ENCODE results near the gene RXFP2. TPM values are rescaled to one million over a fixed set of nuclear protein-coding genes. Genes with fewer than 3 reads are reported as not detected.

RXFP2 gene
- total RNA-seq, 1 experiment from 2014 or later: not detected

- H3K9me3 ChIP-seq: no peaks in the 10 kb centered on the region
- H3K36me3 ChIP-seq (ENCODE audit: control insufficient read depth, insufficient read depth, low read length): no peaks in the 10 kb centered on the region
- intact Hi-C loops (cut with micrococcal nuclease; ENCODE audit: unreplicated experiment): no loop called here
- ChIA-PET POLR2A (no interaction called here), CTCF (no interaction called here)
- Mint-ChIP-seq H3K4me1 (ENCODE audit: low read depth, unreplicated experiment) (no peaks in the 10 kb centered on the region), H3K27me3 (ENCODE audit: insufficient read depth, unreplicated experiment) (peaks cover 8% of the 10 kb centered on the region), H3K36me3 (ENCODE audit: insufficient read depth, unreplicated experiment) (no peaks in the 10 kb centered on the region), H3K4me3 (ENCODE audit: unreplicated experiment) (no peak overlapping the region), H3K9me3 (ENCODE audit: unreplicated experiment) (no peaks in the 10 kb centered on the region), H3K27ac (ENCODE audit: unreplicated experiment) (no peak overlapping the region)
- no peak overlapping the region for H3K4me3 ChIP-seq (ENCODE audit: low read depth, low read length)
- H3K27me3 ChIP-seq (replicated peaks; ENCODE audit: control insufficient read depth, insufficient read depth, low read length): no peaks in the 10 kb centered on the region
- TF ChIP-seq CTCF (IDR thresholded peaks at IDR 0.05; ENCODE audit: insufficient read depth in 1 of 2, low read depth in 1 of 2, low read length in 1 of 2, severe bottlenecking in 1 of 2, unreplicated experiment in 1 of 2): no peak
- no peaks in the 10 kb centered on the region for H3K4me1 ChIP-seq
- no peak for DNase-seq
- BruUV-seq (replicated peaks): no TSS peak
Observed at GRCh38 chr13:31774186-31774750, 34.9 kb downstream of the RXFP2 start.

- no peaks in the 10 kb centered on the region for H3K36me3 Mint-ChIP-seq (ENCODE audit: insufficient read depth, unreplicated experiment)
- no peaks in the 10 kb centered on the region for H3K9me3 Mint-ChIP-seq (ENCODE audit: unreplicated experiment)
- H3K27me3 Mint-ChIP-seq (ENCODE audit: insufficient read depth, unreplicated experiment): peaks cover 16% of the 10 kb centered on the region
- Histone ChIP-seq H3K4me3 (ENCODE audit: low read depth, low read length) (no peak overlapping the region), H3K36me3 (ENCODE audit: control insufficient read depth, insufficient read depth, low read length) (no peaks in the 10 kb centered on the region), H3K27me3 (replicated peaks; ENCODE audit: control insufficient read depth, insufficient read depth, low read length) (no peaks in the 10 kb centered on the region), H3K4me1 (no peaks in the 10 kb centered on the region), H3K9me3 (no peaks in the 10 kb centered on the region)
- ChIA-PET CTCF (no interaction called here), POLR2A (no interaction called here)
- no TSS peak for BruUV-seq (replicated peaks)
- DNase-seq: no peak
- no peak overlapping the region for H3K4me3 Mint-ChIP-seq (ENCODE audit: unreplicated experiment)
- no peaks in the 10 kb centered on the region for H3K4me1 Mint-ChIP-seq (ENCODE audit: low read depth, unreplicated experiment)
- no peak overlapping the region for H3K27ac Mint-ChIP-seq (ENCODE audit: unreplicated experiment)
- intact Hi-C loops (cut with micrococcal nuclease; ENCODE audit: unreplicated experiment): no loop called here
- no peak for TF ChIP-seq CTCF (IDR thresholded peaks at IDR 0.05; ENCODE audit: insufficient read depth in 1 of 2, low read depth in 1 of 2, low read length in 1 of 2, severe bottlenecking in 1 of 2, unreplicated experiment in 1 of 2)
Observed at GRCh38 chr13:31775148-31775547, 35.8 kb downstream of the RXFP2 start.

DNA sequence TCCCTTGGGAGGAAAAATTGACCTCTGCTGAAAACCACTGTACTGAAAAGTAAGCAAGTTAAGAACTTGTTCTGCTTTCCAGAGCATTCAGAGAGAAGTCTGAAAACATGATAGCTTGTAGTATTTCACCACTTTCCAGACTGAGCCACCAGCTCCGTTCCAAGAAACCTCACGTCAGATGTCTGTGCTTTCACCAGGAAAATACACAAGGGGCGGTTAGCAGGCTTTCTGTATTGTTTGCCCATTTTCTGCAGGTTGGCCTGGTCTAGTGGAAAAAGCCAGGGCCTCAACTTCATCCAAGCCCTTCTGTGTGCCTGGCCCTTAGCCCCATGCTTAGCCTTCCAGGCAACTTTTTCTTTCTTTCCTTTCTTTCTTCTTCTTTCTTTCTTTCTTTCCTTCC lies 36.4 kb downstream of the RXFP2 start:
- no peak overlapping the region for H3K27ac Mint-ChIP-seq (ENCODE audit: unreplicated experiment)
- H3K4me3 Mint-ChIP-seq (ENCODE audit: unreplicated experiment): no peak overlapping the region
- CTCF ChIA-PET: no interaction called here
- H3K4me1 Mint-ChIP-seq (ENCODE audit: low read depth, unreplicated experiment): no peaks in the 10 kb centered on the region
- H3K36me3 Mint-ChIP-seq (ENCODE audit: insufficient read depth, unreplicated experiment): no peaks in the 10 kb centered on the region
- Histone ChIP-seq H3K4me3 (ENCODE audit: low read depth, low read length) (no peak overlapping the region), H3K9me3 (no peaks in the 10 kb centered on the region), H3K36me3 (ENCODE audit: control insufficient read depth, insufficient read depth, low read length) (no peaks in the 10 kb centered on the region), H3K4me1 (no peaks in the 10 kb centered on the region), H3K27me3 (replicated peaks; ENCODE audit: control insufficient read depth, insufficient read depth, low read length) (no peaks in the 10 kb centered on the region; the same call in 1 of the 2 replicates)
- POLR2A ChIA-PET: no interaction called here
- intact Hi-C loops (cut with micrococcal nuclease; ENCODE audit: unreplicated experiment): no loop called here
- BruUV-seq (replicated peaks): no TSS peak
- no peaks in the 10 kb centered on the region for H3K9me3 Mint-ChIP-seq (ENCODE audit: unreplicated experiment)
- peaks cover 16% of the 10 kb centered on the region for H3K27me3 Mint-ChIP-seq (ENCODE audit: insufficient read depth, unreplicated experiment)
- no peak for DNase-seq
- TF ChIP-seq CTCF (IDR thresholded peaks at IDR 0.05; ENCODE audit: insufficient read depth in 1 of 2, low read depth in 1 of 2, low read length in 1 of 2, severe bottlenecking in 1 of 2, unreplicated experiment in 1 of 2): no peak

Data from Caco-2 (cell line).